Measurements from ENCODE around the gene NFATC1.

- TF ChIP-seq POLR2A (IDR thresholded peaks at IDR 0.05), result no peak
- no peak for TF ChIP-seq CTCF (IDR thresholded peaks at IDR 0.05)
- no peak for TF ChIP-seq EP300 (IDR thresholded peaks at IDR 0.05; ENCODE audit: low read depth)
- TF ChIP-seq POLR2AphosphoS5 (IDR thresholded peaks at IDR 0.05), result no peak
Observed at GRCh38 chr18:79401494-79402208, 5.9 kb downstream of the NFATC1 start.

Measured in transverse colon (tissue), 4 donors.